Epidermal melanocyte (primary cell): Measurements from ENCODE around the gene NUDT4.
"Not testable (repeated sequence)": the region's sequence is repeated elsewhere in the genome, so short reads cannot be mapped to it uniquely, and the experiment has no call there.

Experiments used
- DNase-seq: peaks from one replicate; pipeline ENCODE4 v3.0.0; 2011; ENCODE audit warnings: low spot score; ENCODE audit not compliant: insufficient read length

NUDT4 gene

GRCh38 chr12:93399183-93399863 lies 21.6 kb downstream of the NUDT4 start:
- not testable (repeated sequence) for DNase-seq

GRCh38 chr12:93402333-93403311 lies 24.9 kb downstream of the NUDT4 start:
- no peak for DNase-seq

GRCh38 chr12:93403988-93404803 lies 26.5 kb downstream of the NUDT4 start:
- DNase-seq = no peak

- no peak for DNase-seq
These were observed 27.5 kb downstream of the NUDT4 start for GRCh38 chr12:93404961-93405849.

GRCh38 chr12:93407054-93407962 lies 29.6 kb downstream of the NUDT4 start:
- DNase-seq = no peak

- DNase-seq = no peak
These were observed 30.2 kb downstream of the NUDT4 start for GRCh38 chr12:93407963-93408283.

- no peak for DNase-seq
These were observed 31.1 kb downstream of the NUDT4 start for GRCh38 chr12:93408813-93409212.

GRCh38 chr12:93409343-93410187 lies 31.8 kb downstream of the NUDT4 start:
- not testable (repeated sequence) for DNase-seq

GRCh38 chr12:93411060-93411459 lies 33.3 kb downstream of the NUDT4 start:
- not testable (repeated sequence) for DNase-seq

- not testable (repeated sequence) for DNase-seq
These were observed 34.7 kb downstream of the NUDT4 start for GRCh38 chr12:93412396-93412795.

GRCh38 chr12:93413064-93413463 lies 35.3 kb downstream of the NUDT4 start:
- no peak for DNase-seq

- no peak for DNase-seq
These were observed 38.2 kb downstream of the NUDT4 start for GRCh38 chr12:93415723-93416464.

- no peak for DNase-seq
These were observed 40.3 kb downstream of the NUDT4 start for GRCh38 chr12:93417967-93418480.

GRCh38 chr12:93419388-93420034 lies 41.8 kb downstream of the NUDT4 start:
- no peak for DNase-seq

GRCh38 chr12:93422050-93422449 lies 44.3 kb downstream of the NUDT4 start:
- no peak for DNase-seq

- no peak for DNase-seq
These were observed 48.1 kb downstream of the NUDT4 start for GRCh38 chr12:93425736-93426411.

- DNase-seq = no peak
These were observed 48.7 kb downstream of the NUDT4 start for GRCh38 chr12:93426412-93426805.
